ENCODE results near the gene SFN.
"Not testable (repeated sequence)": the region's sequence is repeated elsewhere in the genome, so short reads cannot be mapped to it uniquely, and the experiment has no call there.

The SFN gene

DNA sequence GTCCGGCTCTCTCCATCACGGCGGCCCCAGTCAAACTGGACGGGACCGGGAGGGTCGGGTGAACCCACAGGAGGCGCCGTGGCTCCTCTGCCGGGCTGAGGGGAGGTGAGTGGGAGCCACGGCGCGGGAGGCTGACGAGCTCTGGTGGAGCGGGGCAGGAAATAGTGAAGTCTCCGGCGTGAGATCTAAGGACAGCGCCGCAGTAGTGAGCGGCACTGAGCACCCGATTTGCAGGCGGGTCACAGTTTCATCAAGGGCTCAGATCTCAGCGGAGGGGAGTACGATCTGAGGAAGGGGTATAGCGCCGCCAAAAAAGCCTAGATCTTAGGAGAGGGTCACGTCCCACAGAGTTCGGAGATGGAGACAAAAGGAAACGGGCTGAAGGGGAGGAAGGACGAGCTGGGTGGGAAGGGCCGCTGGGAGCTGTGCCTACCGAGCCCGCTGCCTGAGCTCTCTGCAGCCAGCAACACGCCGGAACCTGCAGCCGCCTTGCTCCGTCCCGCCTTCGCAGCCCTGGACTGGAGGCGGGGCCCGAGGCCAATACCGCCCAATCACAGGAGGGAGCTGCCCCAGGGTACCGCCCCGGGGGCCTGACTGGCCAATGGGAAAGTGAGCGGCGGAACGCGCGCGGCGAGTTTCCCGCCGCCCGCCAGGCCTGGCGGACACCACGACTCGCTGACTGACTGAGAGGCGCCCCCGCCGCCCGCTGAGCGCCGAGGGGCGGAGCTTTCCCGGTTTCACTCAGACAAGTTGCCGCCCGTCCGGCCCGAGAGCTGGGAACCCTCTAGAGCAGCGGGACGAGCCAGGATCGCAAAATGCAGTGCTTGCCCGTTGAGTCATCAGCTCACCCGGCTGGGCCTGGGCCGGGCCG lies 1.9 kb downstream of the SFN start:
- TF ChIP-seq, protein P1, sequence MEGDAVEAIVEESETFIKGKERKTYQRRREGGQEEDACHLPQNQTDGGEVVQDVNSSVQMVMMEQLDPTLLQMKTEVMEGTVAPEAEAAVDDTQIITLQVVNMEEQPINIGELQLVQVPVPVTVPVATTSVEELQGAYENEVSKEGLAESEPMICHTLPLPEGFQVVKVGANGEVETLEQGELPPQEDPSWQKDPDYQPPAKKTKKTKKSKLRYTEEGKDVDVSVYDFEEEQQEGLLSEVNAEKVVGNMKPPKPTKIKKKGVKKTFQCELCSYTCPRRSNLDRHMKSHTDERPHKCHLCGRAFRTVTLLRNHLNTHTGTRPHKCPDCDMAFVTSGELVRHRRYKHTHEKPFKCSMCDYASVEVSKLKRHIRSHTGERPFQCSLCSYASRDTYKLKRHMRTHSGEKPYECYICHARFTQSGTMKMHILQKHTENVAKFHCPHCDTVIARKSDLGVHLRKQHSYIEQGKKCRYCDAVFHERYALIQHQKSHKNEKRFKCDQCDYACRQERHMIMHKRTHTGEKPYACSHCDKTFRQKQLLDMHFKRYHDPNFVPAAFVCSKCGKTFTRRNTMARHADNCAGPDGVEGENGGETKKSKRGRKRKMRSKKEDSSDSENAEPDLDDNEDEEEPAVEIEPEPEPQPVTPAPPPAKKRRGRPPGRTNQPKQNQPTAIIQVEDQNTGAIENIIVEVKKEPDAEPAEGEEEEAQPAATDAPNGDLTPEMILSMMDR (IDR thresholded peaks at IDR 0.05; ENCODE audit: control insufficient read depth, insufficient read depth, low read depth, low read length, missing control alignments) = no peak
- DNase-seq (ENCODE audit: low read depth) = peak; percentile 93
- H3K4me3 ChIP-seq (ENCODE audit: control insufficient read depth, low read depth, low read length) = peak overlapping the region; percentile 74

DNA sequence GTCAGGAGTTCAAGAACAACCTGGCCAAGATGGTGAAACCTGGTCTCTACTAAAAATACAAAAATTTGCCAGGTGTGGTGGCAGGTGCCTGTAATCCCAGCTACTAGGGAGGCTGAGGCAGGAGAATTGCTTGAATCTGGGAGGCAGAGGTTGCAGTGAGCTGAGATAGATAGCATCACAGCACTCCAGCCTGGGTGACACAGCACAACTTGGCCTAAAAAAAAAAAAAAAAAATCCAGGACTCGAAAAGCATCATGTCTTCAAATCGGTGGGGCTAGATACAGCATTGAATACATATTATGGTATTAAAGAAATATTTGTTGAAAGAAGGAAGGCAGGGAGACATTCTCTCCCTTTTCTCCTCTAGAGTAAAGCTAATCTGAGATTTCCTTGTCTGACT lies 10.1 kb downstream of the SFN start:
- H3K4me3 ChIP-seq (ENCODE audit: control insufficient read depth, low read depth, low read length); DNase-seq (ENCODE audit: low read depth): not testable (repeated sequence)

DNA sequence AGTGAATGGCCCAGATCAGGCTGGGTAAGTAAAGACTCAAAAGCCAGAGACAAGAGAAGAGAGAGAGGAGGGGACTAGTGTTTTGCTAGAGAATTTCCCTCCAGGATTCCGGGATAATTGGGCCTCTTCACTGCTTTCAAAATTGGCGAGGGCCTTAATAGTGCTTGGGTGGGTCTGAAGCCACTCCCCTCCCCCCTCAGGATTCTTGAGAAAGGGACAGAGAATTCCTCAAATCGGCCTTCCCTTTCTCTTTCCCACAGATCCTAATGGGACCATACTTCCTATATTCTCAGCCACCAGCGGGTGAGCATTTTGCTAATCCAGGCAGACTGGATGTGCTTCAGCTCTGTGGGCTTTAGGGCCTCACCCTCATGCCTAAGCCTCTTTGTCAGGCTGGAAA lies 11.9 kb downstream of the SFN start:
- TF ChIP-seq, protein P1 (IDR thresholded peaks at IDR 0.05; ENCODE audit: control insufficient read depth, insufficient read depth, low read depth, low read length, missing control alignments) = no peak
- DNase-seq (ENCODE audit: low read depth) = no peak
- no peak overlapping the region for H3K4me3 ChIP-seq (ENCODE audit: control insufficient read depth, low read depth, low read length)

DNA sequence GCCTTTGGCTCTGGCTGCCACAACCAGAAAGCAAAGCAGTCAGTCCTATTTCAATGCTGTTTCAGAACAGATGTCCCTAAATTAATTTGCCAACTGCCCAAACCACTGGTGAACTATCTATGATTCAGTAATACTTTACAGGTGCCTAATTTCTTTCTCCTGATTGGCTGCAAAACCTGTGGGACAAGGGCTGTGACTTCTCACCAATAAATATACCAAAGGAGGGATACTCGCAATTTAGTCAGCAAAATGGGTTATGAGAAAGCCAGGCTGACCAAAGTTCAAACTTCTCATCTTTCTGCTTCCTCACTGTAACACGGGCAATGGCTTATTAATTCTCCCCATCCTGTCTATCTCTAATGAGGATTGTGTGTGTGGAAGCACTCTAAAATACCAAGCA lies 14.4 kb downstream of the SFN start:
- TF ChIP-seq, protein P1 (IDR thresholded peaks at IDR 0.05; ENCODE audit: control insufficient read depth, insufficient read depth, low read depth, low read length, missing control alignments) = no peak
- DNase-seq (ENCODE audit: low read depth) = no peak
- H3K4me3 ChIP-seq (ENCODE audit: control insufficient read depth, low read depth, low read length) = no peak overlapping the region

DNA sequence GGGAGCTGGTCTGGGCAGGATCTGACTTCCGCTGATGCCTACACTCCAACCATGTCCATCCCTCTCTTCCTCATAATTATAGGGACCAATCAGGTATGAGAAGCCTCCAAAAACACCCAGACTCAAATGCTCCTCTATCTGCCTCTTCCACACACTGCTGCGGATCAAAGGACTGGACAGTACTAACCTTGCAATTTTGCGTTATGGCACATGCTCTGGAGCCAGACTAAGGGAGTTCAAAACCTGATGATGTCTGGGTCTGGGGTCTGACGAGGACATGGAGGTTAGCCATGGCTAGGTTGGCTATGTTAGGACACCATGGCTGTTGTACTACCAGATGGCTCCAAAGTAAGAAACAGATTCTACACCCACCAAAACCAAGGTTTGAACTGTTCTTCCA lies 16.8 kb downstream of the SFN start:
- no peak overlapping the region for H3K4me3 ChIP-seq (ENCODE audit: control insufficient read depth, low read depth, low read length)
- DNase-seq (ENCODE audit: low read depth) = no peak
- TF ChIP-seq, protein P1 (IDR thresholded peaks at IDR 0.05; ENCODE audit: control insufficient read depth, insufficient read depth, low read depth, low read length, missing control alignments) = no peak

DNA sequence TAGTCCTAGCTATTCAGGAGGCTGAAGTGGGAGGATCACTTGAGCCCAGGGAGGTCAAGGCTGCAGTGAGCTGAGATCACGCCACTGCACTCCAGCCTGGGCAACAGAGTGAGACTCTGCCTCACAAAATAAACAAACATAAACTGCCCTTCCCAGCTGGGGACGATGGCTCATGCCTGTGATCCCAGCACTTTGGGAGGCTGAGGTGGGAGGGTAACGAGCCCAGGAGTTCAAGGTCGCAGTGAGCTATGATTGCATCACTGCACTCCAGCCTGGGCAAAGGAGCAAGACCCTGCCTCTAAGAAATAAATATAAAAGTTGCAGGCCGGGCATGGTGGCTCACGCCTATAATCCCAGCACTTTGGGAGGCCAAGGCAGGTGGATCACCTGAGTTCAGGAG lies 18.7 kb downstream of the SFN start:
- DNase-seq (ENCODE audit: low read depth); H3K4me3 ChIP-seq (ENCODE audit: control insufficient read depth, low read depth, low read length): not testable (repeated sequence)

DNA sequence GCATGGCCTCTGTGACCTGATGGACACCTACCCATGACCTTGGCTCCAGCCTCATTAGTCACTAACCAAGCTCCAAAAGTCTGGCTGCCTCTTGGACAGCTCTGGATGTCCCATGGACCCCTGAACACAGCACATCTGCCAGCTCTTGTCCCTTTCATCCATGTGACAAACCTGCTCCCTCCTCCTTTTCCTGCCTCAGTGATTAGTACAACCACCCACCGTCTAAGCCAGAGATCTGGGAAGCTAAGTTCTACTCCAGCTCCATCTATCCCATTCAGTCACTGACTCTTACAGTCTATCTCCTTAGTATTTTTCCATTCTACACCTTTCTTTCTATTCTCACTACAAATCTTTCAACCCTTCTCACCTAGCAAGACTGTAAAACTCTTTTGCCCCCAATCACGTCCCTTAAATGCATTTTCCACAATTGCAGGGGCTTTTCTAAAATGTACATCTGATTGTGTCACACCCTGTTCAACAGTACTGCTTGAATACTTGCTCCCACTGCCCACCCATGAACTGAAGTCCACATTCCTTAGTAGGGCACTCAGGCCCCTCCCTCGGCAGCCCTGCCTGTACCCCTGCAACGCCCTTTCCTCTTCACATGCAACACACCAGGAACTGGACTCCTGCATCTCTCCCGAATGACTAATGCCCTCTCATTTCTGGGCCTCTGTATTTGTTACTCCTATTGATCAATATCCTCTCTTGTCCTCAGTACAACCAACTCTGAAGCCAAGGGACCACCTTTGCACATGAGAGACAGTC lies 19.9 kb downstream of the SFN start:
- TF ChIP-seq, protein P1 (IDR thresholded peaks at IDR 0.05; ENCODE audit: control insufficient read depth, insufficient read depth, low read depth, low read length, missing control alignments) = no peak
- H3K4me3 ChIP-seq (ENCODE audit: control insufficient read depth, low read depth, low read length) = no peak overlapping the region
- DNase-seq (ENCODE audit: low read depth) = no peak
